GM12873 (cell line): ENCODE measurements around the gene WNT11.

Experiments
- TF ChIP-seq, protein P1 (sequence below): IDR thresholded peaks from 2 replicates; pipeline ENCODE4 v1.5.1; 2012; ENCODE audit warnings: low read depth, mild to moderate bottlenecking, moderate library complexity, low read length, control low read depth; ENCODE audit not compliant: insufficient read depth; ENCODE audit errors: missing control alignments

Gene WNT11

DNA sequence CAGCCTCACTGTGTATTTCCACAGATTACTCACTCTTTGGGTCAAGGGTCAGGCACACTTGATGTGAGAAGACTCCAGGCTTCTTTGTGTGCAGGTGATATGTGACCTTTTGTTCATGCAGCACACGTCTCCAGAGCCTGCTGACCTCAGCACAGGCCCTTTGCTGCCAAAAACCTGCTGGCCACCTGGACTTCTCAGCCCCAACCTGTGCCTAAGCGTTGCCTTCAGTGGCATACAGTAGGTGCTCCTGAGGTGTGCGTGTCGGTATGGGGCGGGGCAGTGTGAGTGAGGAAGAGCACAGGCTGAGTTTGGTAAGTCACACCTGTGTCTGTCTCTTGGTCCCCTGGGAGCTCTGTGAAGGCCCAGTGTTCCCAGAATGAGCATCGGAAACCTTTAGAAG is 58.1 kb downstream of the WNT11 start:
- TF ChIP-seq, protein P1, sequence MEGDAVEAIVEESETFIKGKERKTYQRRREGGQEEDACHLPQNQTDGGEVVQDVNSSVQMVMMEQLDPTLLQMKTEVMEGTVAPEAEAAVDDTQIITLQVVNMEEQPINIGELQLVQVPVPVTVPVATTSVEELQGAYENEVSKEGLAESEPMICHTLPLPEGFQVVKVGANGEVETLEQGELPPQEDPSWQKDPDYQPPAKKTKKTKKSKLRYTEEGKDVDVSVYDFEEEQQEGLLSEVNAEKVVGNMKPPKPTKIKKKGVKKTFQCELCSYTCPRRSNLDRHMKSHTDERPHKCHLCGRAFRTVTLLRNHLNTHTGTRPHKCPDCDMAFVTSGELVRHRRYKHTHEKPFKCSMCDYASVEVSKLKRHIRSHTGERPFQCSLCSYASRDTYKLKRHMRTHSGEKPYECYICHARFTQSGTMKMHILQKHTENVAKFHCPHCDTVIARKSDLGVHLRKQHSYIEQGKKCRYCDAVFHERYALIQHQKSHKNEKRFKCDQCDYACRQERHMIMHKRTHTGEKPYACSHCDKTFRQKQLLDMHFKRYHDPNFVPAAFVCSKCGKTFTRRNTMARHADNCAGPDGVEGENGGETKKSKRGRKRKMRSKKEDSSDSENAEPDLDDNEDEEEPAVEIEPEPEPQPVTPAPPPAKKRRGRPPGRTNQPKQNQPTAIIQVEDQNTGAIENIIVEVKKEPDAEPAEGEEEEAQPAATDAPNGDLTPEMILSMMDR: no peak

DNA sequence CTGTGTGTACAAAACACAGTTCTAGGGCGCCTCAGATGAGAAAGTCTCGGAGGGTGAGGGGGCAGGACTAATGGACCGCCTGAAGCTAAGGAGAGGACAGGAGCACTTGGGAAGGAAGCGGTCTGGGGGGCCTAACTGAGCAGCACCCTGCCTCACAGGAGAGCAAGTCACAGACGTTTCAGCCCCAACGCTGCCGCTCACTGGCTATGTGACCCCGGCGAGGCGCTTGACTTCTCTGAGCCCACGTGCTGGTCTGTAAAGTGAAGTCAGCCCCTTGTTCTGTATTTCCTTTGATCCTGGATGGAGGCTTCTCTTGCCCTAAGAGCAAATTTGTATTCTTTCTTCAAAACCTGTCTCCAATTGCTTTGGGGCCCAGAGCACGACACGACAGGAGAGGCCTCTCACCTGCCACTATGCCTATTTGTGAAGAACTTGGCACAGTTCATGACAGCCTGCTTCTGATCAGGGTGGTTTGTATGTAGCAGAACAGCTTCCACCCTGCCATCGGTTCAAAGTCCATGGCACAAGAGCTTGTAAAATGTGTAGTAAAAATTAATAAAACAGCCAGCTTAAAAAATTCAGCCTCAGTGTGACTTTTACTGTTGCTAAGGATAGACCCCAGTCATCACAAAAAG is 59.1 kb downstream of the WNT11 start:
- TF ChIP-seq, protein P1: no peak

DNA sequence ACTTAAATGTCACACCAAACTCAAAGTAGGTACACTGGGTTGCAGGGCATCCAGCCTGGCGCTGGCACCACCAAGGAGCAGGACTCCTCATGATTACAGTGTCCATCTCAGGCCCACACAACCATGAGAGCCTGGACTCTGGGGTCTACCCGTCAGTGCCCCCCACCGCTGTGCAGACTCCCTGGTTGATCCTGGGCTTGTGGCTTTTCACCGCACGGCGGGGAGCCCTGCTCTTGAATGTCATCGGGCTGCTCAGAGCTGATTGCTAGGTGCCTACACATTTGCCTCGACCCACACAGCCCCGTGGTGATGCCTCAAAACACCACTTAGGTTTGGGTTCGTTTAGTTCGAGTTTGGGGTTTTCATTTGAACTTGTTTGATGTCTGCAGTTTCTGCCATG is 63.0 kb downstream of the WNT11 start:
- TF ChIP-seq, protein P1: no peak

DNA sequence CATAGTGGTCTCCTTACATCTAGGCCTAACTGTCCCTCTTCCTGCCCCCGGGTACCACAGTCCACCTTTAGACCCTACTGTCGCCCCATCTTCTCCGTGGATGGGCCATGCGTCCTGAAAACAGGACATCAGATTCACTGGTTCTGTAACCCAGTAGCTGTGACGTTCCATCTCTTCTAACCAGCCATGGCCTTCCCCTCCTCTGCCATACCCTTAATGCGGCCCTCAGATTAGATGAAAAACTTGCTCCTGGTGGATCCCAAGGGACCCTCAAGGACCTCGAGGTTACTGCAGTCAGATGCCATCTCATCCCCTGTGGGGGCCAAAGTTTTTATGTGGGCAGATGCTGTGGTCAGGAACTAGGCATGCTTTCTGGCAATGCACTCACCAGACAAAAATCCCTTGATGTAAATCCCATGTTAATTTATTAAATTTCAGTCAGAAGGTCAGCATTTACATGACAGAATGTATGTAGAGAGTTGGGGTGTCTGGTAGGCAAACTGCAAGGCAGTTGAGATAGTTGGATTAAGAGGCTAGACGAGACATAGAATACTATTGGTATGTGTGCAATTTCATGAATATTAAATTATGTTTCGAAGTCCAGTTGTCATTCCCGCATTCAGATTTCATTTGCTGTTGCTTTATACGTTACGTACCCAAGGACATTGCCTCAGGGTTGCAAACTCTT is 64.3 kb downstream of the WNT11 start:
- TF ChIP-seq, protein P1: no peak

DNA sequence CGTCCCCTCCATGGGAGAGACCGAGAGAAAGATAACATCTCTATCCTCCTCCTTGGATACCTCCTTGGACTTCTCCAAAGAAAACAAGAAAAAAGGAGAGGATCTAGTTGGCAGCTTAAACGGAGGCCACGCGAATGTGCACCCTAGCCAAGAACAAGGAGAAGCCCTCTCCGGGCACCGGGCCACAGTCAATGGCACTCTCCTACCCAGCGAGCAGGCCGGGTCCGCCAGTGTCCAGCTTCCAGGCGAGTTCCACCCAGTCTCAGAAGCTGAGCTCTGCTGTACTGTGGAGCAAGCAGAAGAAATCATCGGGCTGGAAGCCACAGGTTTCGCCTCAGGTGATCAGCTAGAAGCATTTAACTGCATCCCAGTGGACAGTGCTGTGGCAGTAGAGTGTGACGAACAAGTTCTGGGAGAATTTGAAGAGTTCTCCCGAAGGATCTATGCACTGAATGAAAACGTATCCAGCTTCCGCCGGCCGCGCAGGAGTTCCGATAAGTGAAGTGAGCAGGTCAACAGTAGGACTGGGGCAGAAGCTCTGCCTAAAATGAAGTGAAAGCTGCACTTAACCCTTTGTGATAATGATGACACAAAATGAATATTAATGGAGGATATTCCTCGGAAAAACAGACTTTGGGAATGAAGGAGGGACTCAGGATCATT is 65.3 kb downstream of the WNT11 start:
- TF ChIP-seq, protein P1: no peak

DNA sequence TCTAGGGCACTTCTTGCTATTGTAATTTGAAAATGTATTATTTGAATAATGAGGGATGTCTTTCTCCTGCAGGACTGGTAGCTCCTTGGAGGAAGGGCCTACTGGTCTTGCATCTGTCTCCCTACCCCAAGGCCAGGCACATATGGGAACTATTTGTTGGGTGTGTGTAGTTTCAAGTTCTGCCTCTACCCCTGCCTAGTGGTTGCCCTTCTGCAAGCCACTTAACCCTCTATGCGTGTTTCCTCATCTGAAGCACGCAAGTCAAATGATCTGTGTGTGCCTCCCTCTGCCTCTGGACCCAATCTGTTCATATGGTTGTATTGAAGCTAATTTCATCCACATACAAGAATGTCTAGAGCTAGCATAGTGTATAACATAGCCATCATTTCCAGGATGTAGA is 67.0 kb downstream of the WNT11 start:
- TF ChIP-seq, protein P1: no peak
